Keratinocyte (primary cell): ENCODE results near the gene MTHFD1L. TPM values are rescaled to one million over a fixed set of nuclear protein-coding genes. Genes with fewer than 3 reads are reported as not detected.
A peak's percentile ranks its signal among the peaks of the same experiment; 100 is the strongest.

Experiments used
- DNase-seq: peaks from one replicate; pipeline ENCODE4 v3.0.0-alpha.2; 2011; ENCODE audit warnings: low read depth, missing footprints, low spot score
- FAIRE-seq: peaks from 2 replicates; lab custom pipeline; 2011; peaks lifted over from hg19 to GRCh38; lab: Jason Lieb, UNC
- H2AFZ ChIP-seq: 2 replicates; pipeline ENCODE4 v1.6.0; 2012; ENCODE audit warnings: low read length, control low read depth, inconsistent platforms; ENCODE audit not compliant: control insufficient read depth
- H3K27ac ChIP-seq: 2 replicates; pipeline ENCODE4 v1.5.1; 2011; ENCODE audit warnings: low read length; ENCODE audit not compliant: control insufficient read depth, insufficient read depth
- H3K27me3 ChIP-seq: 3 replicates; pipeline ENCODE4 v1.6.0; 2011; ENCODE audit warnings: low read length; ENCODE audit not compliant: control insufficient read depth, insufficient read depth; ENCODE audit errors: extremely low read depth
- H3K36me3 ChIP-seq, 2 experiments: 2 replicates in 1 of 2; 3 replicates in 1 of 2; pipeline ENCODE4 v1.5.1; 2011; ENCODE audit warnings: low read length in 2 of 2, mild to moderate bottlenecking in 1 of 2; ENCODE audit not compliant: control insufficient read depth in 2 of 2, insufficient read depth in 2 of 2; ENCODE audit errors: extremely low read depth in 1 of 2
- H3K4me1 ChIP-seq: 3 replicates; pipeline ENCODE4 v1.5.1; 2011; ENCODE audit warnings: low read length; ENCODE audit not compliant: control insufficient read depth, insufficient read depth; ENCODE audit errors: extremely low read depth
- H3K4me2 ChIP-seq: 3 replicates; pipeline ENCODE4 v1.6.0; 2011; ENCODE audit warnings: low read depth, low read length; ENCODE audit not compliant: control insufficient read depth, insufficient read depth; ENCODE audit errors: extremely low read depth
- H3K4me3 ChIP-seq, 3 experiments: fragments of 200-600 bp in 1 of 3; sonication (generic) in 1 of 3; 2 replicates in 2 of 3; 3 replicates in 1 of 3; pipeline ENCODE4 v1.5.1; 2011 to 2016; ENCODE audit warnings: low read length in 3 of 3, mild to moderate bottlenecking in 3 of 3, control low read depth in 2 of 3, inconsistent platforms in 1 of 3, low read depth in 1 of 3, mixed read lengths in 1 of 3, mixed run types in 1 of 3, moderate library complexity in 1 of 3; ENCODE audit not compliant: control insufficient read depth in 2 of 3, insufficient read depth in 2 of 3; ENCODE audit errors: extremely low read depth in 1 of 3
- H3K79me2 ChIP-seq: 2 replicates; pipeline ENCODE4 v1.6.0; 2012; ENCODE audit warnings: low read length; ENCODE audit not compliant: control insufficient read depth, insufficient read depth
- H3K9ac ChIP-seq: 3 replicates; pipeline ENCODE4 v1.6.0; 2011; ENCODE audit warnings: low read length; ENCODE audit not compliant: control insufficient read depth, insufficient read depth; ENCODE audit errors: extremely low read depth
- H3K9me1 ChIP-seq: 3 replicates; pipeline ENCODE4 v1.6.0; 2011; ENCODE audit warnings: low read length; ENCODE audit not compliant: control insufficient read depth, insufficient read depth; ENCODE audit errors: extremely low read depth
- H3K9me3 ChIP-seq: 2 replicates; pipeline ENCODE4 v1.5.1; 2012; ENCODE audit warnings: low read depth, low read length; ENCODE audit not compliant: control insufficient read depth
- H4K20me1 ChIP-seq: 3 replicates; pipeline ENCODE4 v1.6.0; 2011; ENCODE audit warnings: low read length; ENCODE audit not compliant: control insufficient read depth, insufficient read depth; ENCODE audit errors: extremely low read depth
- EZH2 ChIP-seq: IDR thresholded peaks from one replicate; pipeline ENCODE4 v1.6.1; 2012; ENCODE audit warnings: inconsistent platforms, mild to moderate bottlenecking, low read length, moderate library complexity
- dilution Hi-C: fragments of 300-500 bp; cut with MboI; formaldehyde crosslinking; loops from one replicate; pipeline ENCODE4 v1.7.0; 2020; ENCODE audit warnings: low sequenced_read_pairs; ENCODE audit not compliant: extremely low pct_ligation_motif_present
- polyA plus RNA-seq, 5 experiments: library from polyadenylated mRNA; depleted of rRNA in 3 of 5; stranded (reverse) in 3 of 5; stranded (forward) in 1 of 5; unstranded in 1 of 5; fragments of >200 nt; gene quantifications; 1 replicate in 1 of 5; 2 replicates in 3 of 5; 3 replicates in 1 of 5; pipeline versions ENCODE4 v1.2.1 to v1.2.3, GENCODE V29; 2011 to 2012; ENCODE audit warnings: missing spikeins in 2 of 5, low read depth in 1 of 5, low replicate concordance in 1 of 5
- TF ChIP-seq, protein P1 (sequence below), 3 experiments: IDR thresholded peaks in 1 of 3; conservative IDR thresholded peaks in 1 of 3; optimal IDR thresholded peaks in 1 of 3; 2 replicates in 2 of 3; 3 replicates in 1 of 3; pipeline versions ENCODE3 to v1.5.1; 2011; ENCODE audit warnings: low read length in 3 of 3, mild to moderate bottlenecking in 3 of 3, moderate library complexity in 2 of 3, control low read depth in 1 of 3, inconsistent platforms in 1 of 3; ENCODE audit not compliant: insufficient read depth in 2 of 3; ENCODE audit errors: extremely low read depth in 1 of 3

Gene MTHFD1L
- polyA plus RNA-seq, 1 donor (not counting 4 experiments of a cell fraction or from before 2014, with no cell fraction given): 38.0 TPM

DNA sequence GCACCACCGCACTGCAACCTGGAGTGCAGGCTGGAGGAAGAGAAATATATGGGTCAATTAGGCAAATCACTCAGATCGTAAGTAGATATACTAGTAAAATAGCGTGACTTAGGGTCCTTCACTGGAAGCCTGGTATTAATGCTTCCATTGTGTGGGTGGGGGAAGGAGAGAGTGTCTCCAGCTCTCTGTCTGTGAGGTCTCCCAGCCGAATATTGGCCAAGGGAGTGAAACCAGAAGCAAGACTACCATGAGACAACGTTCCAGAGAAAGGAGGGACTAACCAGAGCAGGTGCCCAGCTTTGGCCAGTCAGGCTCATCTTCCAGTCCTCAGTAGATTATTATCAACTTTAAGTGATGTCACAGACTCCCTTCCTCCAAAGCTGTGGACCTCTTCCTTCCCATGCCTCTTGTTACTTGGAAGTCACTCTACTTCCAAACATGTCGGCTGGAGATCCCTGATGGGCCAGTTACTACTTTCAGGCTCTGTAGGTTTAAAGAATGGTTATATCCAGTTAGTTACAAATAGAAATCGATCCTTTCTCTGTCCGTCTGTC lies 28.8 kb downstream of the MTHFD1L start:
- Histone ChIP-seq H3K9ac (no peak overlapping the region), H3K4me1 (peaks cover 6% of the 10 kb centered on the region), H3K9me3 (no peaks in the 10 kb centered on the region), H4K20me1 (no peaks in the 10 kb centered on the region), H3K27ac (no peak overlapping the region), H3K9me1 (no peaks in the 10 kb centered on the region), H3K4me2 (no peak overlapping the region), H3K79me2 (no peaks in the 10 kb centered on the region), H2AFZ (no peak overlapping the region), H3K4me3 (no peak overlapping the region), H3K27me3 (no peaks in the 10 kb centered on the region), H3K36me3 (peaks cover 6 to 31% of the 10 kb centered on the region in 2 experiments)
- dilution Hi-C loops: no loop called here
- TF ChIP-seq EZH2: no peak
- TF ChIP-seq, protein P1, sequence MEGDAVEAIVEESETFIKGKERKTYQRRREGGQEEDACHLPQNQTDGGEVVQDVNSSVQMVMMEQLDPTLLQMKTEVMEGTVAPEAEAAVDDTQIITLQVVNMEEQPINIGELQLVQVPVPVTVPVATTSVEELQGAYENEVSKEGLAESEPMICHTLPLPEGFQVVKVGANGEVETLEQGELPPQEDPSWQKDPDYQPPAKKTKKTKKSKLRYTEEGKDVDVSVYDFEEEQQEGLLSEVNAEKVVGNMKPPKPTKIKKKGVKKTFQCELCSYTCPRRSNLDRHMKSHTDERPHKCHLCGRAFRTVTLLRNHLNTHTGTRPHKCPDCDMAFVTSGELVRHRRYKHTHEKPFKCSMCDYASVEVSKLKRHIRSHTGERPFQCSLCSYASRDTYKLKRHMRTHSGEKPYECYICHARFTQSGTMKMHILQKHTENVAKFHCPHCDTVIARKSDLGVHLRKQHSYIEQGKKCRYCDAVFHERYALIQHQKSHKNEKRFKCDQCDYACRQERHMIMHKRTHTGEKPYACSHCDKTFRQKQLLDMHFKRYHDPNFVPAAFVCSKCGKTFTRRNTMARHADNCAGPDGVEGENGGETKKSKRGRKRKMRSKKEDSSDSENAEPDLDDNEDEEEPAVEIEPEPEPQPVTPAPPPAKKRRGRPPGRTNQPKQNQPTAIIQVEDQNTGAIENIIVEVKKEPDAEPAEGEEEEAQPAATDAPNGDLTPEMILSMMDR (optimal IDR thresholded peaks at IDR 0.05 in 1 of 3, IDR thresholded peaks at IDR 0.05 in 1 of 3, conservative IDR thresholded peaks at IDR 0.05 in 1 of 3; ENCODE audit: extremely low read depth in 1 of 3, insufficient read depth in 2 of 3, low read length in 3 of 3): no peak
- FAIRE-seq (no peak), DNase-seq (no peak)

- no peaks in the 10 kb centered on the region for H3K79me2 ChIP-seq
Measured at GRCh38 chr6:150894935-150895552, 29.5 kb downstream of the MTHFD1L start.

More at GRCh38 chr6:150894935-150895552, 29.5 kb downstream of the MTHFD1L start:
- TF ChIP-seq, protein P1 (optimal IDR thresholded peaks at IDR 0.05 in 1 of 3, IDR thresholded peaks at IDR 0.05 in 1 of 3, conservative IDR thresholded peaks at IDR 0.05 in 1 of 3; ENCODE audit: extremely low read depth in 1 of 3, insufficient read depth in 2 of 3, low read length in 3 of 3): no peak
- no peak for TF ChIP-seq EZH2
- H3K27ac ChIP-seq: peak overlapping the region; percentile 42
- H2AFZ ChIP-seq: no peak overlapping the region
- H3K9me3 ChIP-seq: no peaks in the 10 kb centered on the region
- no peak for DNase-seq
- H3K4me2 ChIP-seq: no peak overlapping the region
- no peaks in the 10 kb centered on the region for H3K9me1 ChIP-seq
- peaks cover 6% of the 10 kb centered on the region for H3K4me1 ChIP-seq
- no peak for FAIRE-seq
- no peaks in the 10 kb centered on the region for H3K27me3 ChIP-seq
- H4K20me1 ChIP-seq: no peaks in the 10 kb centered on the region
- dilution Hi-C loops: no loop called here
- H3K9ac ChIP-seq: no peak overlapping the region
- peaks cover 4 to 31% of the 10 kb centered on the region in 2 experiments for H3K36me3 ChIP-seq
- H3K4me3 ChIP-seq: no peak overlapping the region
